PC-3 (cell line): ENCODE results near the gene SENP3. TPM values are rescaled to one million over a fixed set of nuclear protein-coding genes. Genes with fewer than 3 reads are reported as not detected.

Experiments
- ATAC-seq: fragments of 200-7000 bp; cut with Tn5 transposase; 2 replicates; pipeline ENCODE4 v1.9.1; 2020; ENCODE audit warnings: mild to moderate bottlenecking, moderate library complexity
- BruUV-seq: library from RNA; stranded (reverse); fragments of 400-500 nt; replicated peaks from 2 replicates; lab custom pipeline; 2021; lab: Mats Ljungman, UMichigan
- CTCF ChIA-PET: fragments of 300-600 bp; sonication (Branson Sonifier 250); formaldehyde crosslinking; loops from one replicate; lab custom pipeline; 2022; ENCODE audit warnings: antibody characterized with exemption; lab: Charles Lee
- POLR2A ChIA-PET: fragments of 300-600 bp; sonication (Branson Sonifier 250); formaldehyde crosslinking; loops from one replicate; lab custom pipeline; 2022; ENCODE audit warnings: antibody characterized with exemption; ENCODE audit not compliant: unreplicated experiment; lab: Charles Lee
- DNase-seq: peaks from one replicate; pipeline ENCODE4 v3.0.0-alpha.2; 2015
- H2AFZ ChIP-seq: fragments of 300-600 bp; sonication (generic); 2 replicates; pipeline ENCODE4 v1.6.0; 2016; ENCODE audit warnings: antibody characterized with exemption, low read length
- H3F3A ChIP-seq: fragments of 300-600 bp; sonication (generic); one replicate; pipeline ENCODE4 v1.6.0; 2017; ENCODE audit warnings: antibody characterized with exemption, low read length, control low read depth, mild to moderate bottlenecking; ENCODE audit not compliant: unreplicated experiment
- H3K27ac ChIP-seq: fragments of 300-600 bp; sonication (generic); 2 replicates; pipeline ENCODE4 v1.5.1; 2016; ENCODE audit warnings: mild to moderate bottlenecking, low read length
- H3K27me3 ChIP-seq: fragments of 300-600 bp; sonication (generic); 2 replicates; pipeline ENCODE4 v1.6.1; 2016; ENCODE audit warnings: low read length, mixed read lengths
- H3K36me3 ChIP-seq: fragments of 300-600 bp; sonication (generic); 2 replicates; pipeline ENCODE4 v1.6.1; 2016; ENCODE audit warnings: low read depth, mixed run types, low read length, mixed read lengths
- H3K4me1 ChIP-seq: fragments of 300-600 bp; sonication (generic); 2 replicates; pipeline ENCODE4 v1.5.1; 2016; ENCODE audit warnings: low read length; ENCODE audit not compliant: insufficient read depth
- H3K4me2 ChIP-seq: fragments of 300-600 bp; sonication (generic); 2 replicates; pipeline ENCODE4 v1.6.0; 2016; ENCODE audit warnings: low read length
- H3K4me3 ChIP-seq: fragments of 300-600 bp; sonication (generic); 2 replicates; pipeline ENCODE4 v1.5.1; 2016; ENCODE audit warnings: mild to moderate bottlenecking, low read length, mixed read lengths
- H3K79me2 ChIP-seq: fragments of 300-600 bp; sonication (generic); 2 replicates; pipeline ENCODE4 v1.6.1; 2017; ENCODE audit warnings: low read length, mixed read lengths
- H3K9ac ChIP-seq: fragments of 300-600 bp; sonication (generic); 2 replicates; pipeline ENCODE4 v1.6.0; 2016; ENCODE audit warnings: mild to moderate bottlenecking, low read length
- H3K9me2 ChIP-seq: fragments of 300-600 bp; sonication (generic); replicated peaks from 2 replicates; pipeline ENCODE4 v1.6.1; 2016; ENCODE audit warnings: mixed run types, low read length, mixed read lengths
- H3K9me3 ChIP-seq: fragments of 300-600 bp; sonication (generic); 2 replicates; pipeline ENCODE4 v1.6.1; 2016; ENCODE audit warnings: low read length, mixed read lengths
- H4K20me1 ChIP-seq: fragments of 300-600 bp; sonication (generic); 2 replicates; pipeline ENCODE4 v1.6.1; 2016; ENCODE audit warnings: low read length, mixed read lengths
- CTCF ChIP-seq: fragments of 300-600 bp; sonication (generic); conservative IDR thresholded peaks from 2 replicates; pipeline ENCODE4 v1.5.1; 2017; ENCODE audit warnings: antibody characterized with exemption, low read depth, mild to moderate bottlenecking, low read length
- EZH2 ChIP-seq: fragments of 300-600 bp; sonication (generic); IDR thresholded peaks from one replicate; pipeline ENCODE4 v1.6.1; 2017; ENCODE audit warnings: antibody characterized with exemption, mild to moderate bottlenecking, low read length; ENCODE audit not compliant: unreplicated experiment
- EZH2phosphoT487 ChIP-seq: fragments of 300-600 bp; sonication (generic); IDR thresholded peaks from 2 replicates; pipeline ENCODE4 v1.6.1; 2018; ENCODE audit warnings: mild to moderate bottlenecking, antibody characterized with exemption, low read length, borderline replicate concordance
- intact Hi-C: fragments of 100-400 bp; cut with micrococcal nuclease; formaldehyde crosslinking; loops from 2 replicates; pipeline ENCODE4 v1.9.0; 2023
- total RNA-seq: library from RNA; depleted of rRNA; stranded (reverse); fragments of >200 nt; gene quantifications from 2 replicates; pipeline ENCODE4 v1.2.3, GENCODE V29; 2014

The SENP3 gene
- total RNA-seq, 1 experiment from 2014 or later: 82.8 TPM

- ATAC-seq: no peak
- Histone ChIP-seq H3K36me3 (no peaks in the 10 kb centered on the region), H3K27me3 (no peaks in the 10 kb centered on the region), H3K4me1 (no peaks in the 10 kb centered on the region), H3K27ac (no peak overlapping the region), H4K20me1 (no peaks in the 10 kb centered on the region), H3K4me3 (no peak overlapping the region), H3K79me2 (no peaks in the 10 kb centered on the region), H2AFZ (no peak overlapping the region), H3K4me2 (no peak overlapping the region), H3K9me3 (no peaks in the 10 kb centered on the region), H3K9me2 (no peaks in the 10 kb centered on the region), H3F3A (no peaks in the 10 kb centered on the region), H3K9ac (no peak overlapping the region)
- ChIA-PET POLR2A (no interaction called here), CTCF (no interaction called here)
- no peak for TF ChIP-seq EZH2
- no peak for TF ChIP-seq CTCF
- no peak for TF ChIP-seq EZH2phosphoT487
- DNase-seq: no peak
- intact Hi-C loops: no loop called here
- no TSS peak for BruUV-seq
These were observed 31.5 kb upstream of the SENP3 start for GRCh38 chr17:7530023-7530900.

GRCh38 chr17:7538050-7538449 is 23.7 kb upstream of the SENP3 start:
- no peaks in the 10 kb centered on the region for H3K4me1 ChIP-seq
- intact Hi-C loops: no loop called here
- POLR2A ChIA-PET: no interaction called here
- no peaks in the 10 kb centered on the region for H4K20me1 ChIP-seq
- H2AFZ ChIP-seq: no peak overlapping the region
- H3K27me3 ChIP-seq: no peaks in the 10 kb centered on the region
- H3K4me2 ChIP-seq: no peak overlapping the region
- H3K9me3 ChIP-seq: no peaks in the 10 kb centered on the region
- no peak overlapping the region for H3K27ac ChIP-seq
- no TSS peak for BruUV-seq
- CTCF ChIA-PET: no interaction called here
- H3F3A ChIP-seq: no peaks in the 10 kb centered on the region
- no peaks in the 10 kb centered on the region for H3K9me2 ChIP-seq
- H3K4me3 ChIP-seq: no peak overlapping the region
- no peak overlapping the region for H3K9ac ChIP-seq
- no peaks in the 10 kb centered on the region for H3K79me2 ChIP-seq
- no peak for ATAC-seq
- TF ChIP-seq EZH2: no peak
- TF ChIP-seq EZH2phosphoT487: no peak
- TF ChIP-seq CTCF: no peak
- no peak for DNase-seq
- H3K36me3 ChIP-seq: no peaks in the 10 kb centered on the region

- POLR2A ChIA-PET: no interaction called here
- H3K36me3 ChIP-seq: no peaks in the 10 kb centered on the region
These were observed 22.7 kb upstream of the SENP3 start for GRCh38 chr17:7538891-7539545.

More at GRCh38 chr17:7538891-7539545, 22.7 kb upstream of the SENP3 start:
- H3K9me2 ChIP-seq: no peaks in the 10 kb centered on the region
- H2AFZ ChIP-seq: no peak overlapping the region
- CTCF ChIA-PET: interaction anchor here (0.6 kb wide), 1 partner anchor 17 kb away, joined by 8 read pairs; no protein-coding TSS in a partner anchor
- H3K27ac ChIP-seq: no peak overlapping the region
- DNase-seq: no peak
- no peaks in the 10 kb centered on the region for H3F3A ChIP-seq
- no TSS peak for BruUV-seq
- H4K20me1 ChIP-seq: no peaks in the 10 kb centered on the region
- no peaks in the 10 kb centered on the region for H3K27me3 ChIP-seq
- H3K4me3 ChIP-seq: no peak overlapping the region
- ATAC-seq: no peak
- H3K4me1 ChIP-seq: no peaks in the 10 kb centered on the region
- intact Hi-C loops: no loop called here
- H3K79me2 ChIP-seq: no peaks in the 10 kb centered on the region
- TF ChIP-seq EZH2 (no peak), CTCF (no peak), EZH2phosphoT487 (no peak)
- H3K4me2 ChIP-seq: no peak overlapping the region
- H3K9me3 ChIP-seq: no peaks in the 10 kb centered on the region
- no peak overlapping the region for H3K9ac ChIP-seq
